ENCODE measurements around the gene RXRA. TPM values are rescaled to one million over a fixed set of nuclear protein-coding genes. Genes with fewer than 3 reads are reported as not detected.
A peak's percentile ranks its signal among the peaks of the same experiment; 100 is the strongest.

Gene RXRA
- total and polyA plus RNA-seq, 2 of the 13 experiments (the other 11 are each of a cell fraction or from before 2014, with no cell fraction given) = 18.9 to 29.2 TPM

DNA sequence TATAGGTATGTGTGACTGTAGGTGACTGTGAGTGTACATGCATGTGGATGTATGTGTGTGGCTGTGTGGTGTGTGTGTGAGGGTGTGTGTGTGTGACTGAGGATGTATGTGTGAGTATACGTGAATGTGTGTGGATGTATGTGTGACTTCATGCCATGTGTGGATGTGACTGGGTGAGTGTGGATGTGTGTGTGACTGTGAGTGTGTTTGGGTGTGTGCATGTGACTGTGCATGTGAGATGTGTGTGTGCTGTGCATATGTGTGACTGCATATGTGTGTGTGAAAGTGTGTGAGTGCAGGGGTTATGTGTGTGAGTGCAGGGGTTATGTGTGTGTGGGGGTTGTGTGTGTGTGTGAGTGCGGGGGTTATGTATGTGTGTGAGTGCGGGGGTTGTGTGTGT lies 42.3 kb downstream of the RXRA start (continued):
- TF ChIP-seq ZSCAN31 (CRISPR knock-in tag; IDR thresholded peaks at IDR 0.05; ENCODE audit: low read depth) = no peak
- TF ChIP-seq MAFK (conservative IDR thresholded peaks at IDR 0.05 in 1 of 2, IDR thresholded peaks at IDR 0.05 in 1 of 2; ENCODE audit: low read length in 2 of 2) = no peak
- TF ChIP-seq SMYD3 (CRISPR knock-in tag; IDR thresholded peaks at IDR 0.05) = no peak
- no peak for TF ChIP-seq JDP2 (CRISPR knock-in tag; IDR thresholded peaks at IDR 0.05; ENCODE audit: borderline replicate concordance)
- no peak for TF ChIP-seq FOXK1 (CRISPR knock-in tag; IDR thresholded peaks at IDR 0.05; ENCODE audit: borderline replicate concordance, low read depth)
- no peak for TF ChIP-seq ZNF615 (CRISPR knock-in tag; IDR thresholded peaks at IDR 0.05; ENCODE audit: borderline replicate concordance)
- TF ChIP-seq CEBPB (IDR thresholded peaks at IDR 0.05; ENCODE audit: borderline replicate concordance, low read depth, low read length) = no peak
- no peak for TF ChIP-seq HOXA3 (CRISPR knock-in tag; IDR thresholded peaks at IDR 0.05)
- no peak for TF ChIP-seq ZFP41 (CRISPR knock-in tag; IDR thresholded peaks at IDR 0.05; ENCODE audit: borderline replicate concordance)
- TF ChIP-seq SP1 (IDR thresholded peaks at IDR 0.05) = 0 out of 2 replicates have a peak, but pooled peaks have one; percentile 50
- no peak for TF ChIP-seq SP1 (CRISPR knock-in tag; IDR thresholded peaks at IDR 0.05)
- no peak for TF ChIP-seq PRDM15 (CRISPR knock-in tag; IDR thresholded peaks at IDR 0.05)
- TF ChIP-seq ZNF572 (CRISPR knock-in tag; IDR thresholded peaks at IDR 0.05) = no peak
- TF ChIP-seq, protein P1, sequence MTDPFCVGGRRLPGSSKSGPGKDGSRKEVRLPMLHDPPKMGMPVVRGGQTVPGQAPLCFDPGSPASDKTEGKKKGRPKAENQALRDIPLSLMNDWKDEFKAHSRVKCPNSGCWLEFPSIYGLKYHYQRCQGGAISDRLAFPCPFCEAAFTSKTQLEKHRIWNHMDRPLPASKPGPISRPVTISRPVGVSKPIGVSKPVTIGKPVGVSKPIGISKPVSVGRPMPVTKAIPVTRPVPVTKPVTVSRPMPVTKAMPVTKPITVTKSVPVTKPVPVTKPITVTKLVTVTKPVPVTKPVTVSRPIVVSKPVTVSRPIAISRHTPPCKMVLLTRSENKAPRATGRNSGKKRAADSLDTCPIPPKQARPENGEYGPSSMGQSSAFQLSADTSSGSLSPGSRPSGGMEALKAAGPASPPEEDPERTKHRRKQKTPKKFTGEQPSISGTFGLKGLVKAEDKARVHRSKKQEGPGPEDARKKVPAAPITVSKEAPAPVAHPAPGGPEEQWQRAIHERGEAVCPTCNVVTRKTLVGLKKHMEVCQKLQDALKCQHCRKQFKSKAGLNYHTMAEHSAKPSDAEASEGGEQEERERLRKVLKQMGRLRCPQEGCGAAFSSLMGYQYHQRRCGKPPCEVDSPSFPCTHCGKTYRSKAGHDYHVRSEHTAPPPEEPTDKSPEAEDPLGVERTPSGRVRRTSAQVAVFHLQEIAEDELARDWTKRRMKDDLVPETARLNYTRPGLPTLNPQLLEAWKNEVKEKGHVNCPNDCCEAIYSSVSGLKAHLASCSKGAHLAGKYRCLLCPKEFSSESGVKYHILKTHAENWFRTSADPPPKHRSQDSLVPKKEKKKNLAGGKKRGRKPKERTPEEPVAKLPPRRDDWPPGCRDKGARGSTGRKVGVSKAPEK (CRISPR knock-in tag; IDR thresholded peaks at IDR 0.05; ENCODE audit: borderline replicate concordance) = no peak
- no peak for TF ChIP-seq REL (CRISPR knock-in tag; conservative IDR thresholded peaks at IDR 0.05)
- TF ChIP-seq ZNF446 (CRISPR knock-in tag; IDR thresholded peaks at IDR 0.05) = no peak
- TF ChIP-seq SOX6 (IDR thresholded peaks at IDR 0.05) = 0 out of 2 replicates have a peak, but pooled peaks have one; percentile 54
- no peak for TF ChIP-seq SOX6 (CRISPR knock-in tag; IDR thresholded peaks at IDR 0.05)
- TF ChIP-seq, protein P2, sequence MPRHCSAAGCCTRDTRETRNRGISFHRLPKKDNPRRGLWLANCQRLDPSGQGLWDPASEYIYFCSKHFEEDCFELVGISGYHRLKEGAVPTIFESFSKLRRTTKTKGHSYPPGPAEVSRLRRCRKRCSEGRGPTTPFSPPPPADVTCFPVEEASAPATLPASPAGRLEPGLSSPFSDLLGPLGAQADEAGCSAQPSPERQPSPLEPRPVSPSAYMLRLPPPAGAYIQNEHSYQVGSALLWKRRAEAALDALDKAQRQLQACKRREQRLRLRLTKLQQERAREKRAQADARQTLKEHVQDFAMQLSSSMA (CRISPR knock-in tag; IDR thresholded peaks at IDR 0.05) = no peak
- TF ChIP-seq ZNF883 (CRISPR knock-in tag; IDR thresholded peaks at IDR 0.05; ENCODE audit: not compliant biosample characterization) = no peak
